DMS 273 treated with DMSO at 0.1 percent for 48 hours (cell line): ENCODE data around the gene SENP8.
"Not testable (repeated sequence)": the region's sequence is repeated elsewhere in the genome, so short reads cannot be mapped to it uniquely, and the experiment has no call there.

ENCODE experiments used
- DNase-seq: peaks from one replicate; lab custom pipeline; 2025; lab: John Stamatoyannopoulos, UW

The SENP8 gene

DNA sequence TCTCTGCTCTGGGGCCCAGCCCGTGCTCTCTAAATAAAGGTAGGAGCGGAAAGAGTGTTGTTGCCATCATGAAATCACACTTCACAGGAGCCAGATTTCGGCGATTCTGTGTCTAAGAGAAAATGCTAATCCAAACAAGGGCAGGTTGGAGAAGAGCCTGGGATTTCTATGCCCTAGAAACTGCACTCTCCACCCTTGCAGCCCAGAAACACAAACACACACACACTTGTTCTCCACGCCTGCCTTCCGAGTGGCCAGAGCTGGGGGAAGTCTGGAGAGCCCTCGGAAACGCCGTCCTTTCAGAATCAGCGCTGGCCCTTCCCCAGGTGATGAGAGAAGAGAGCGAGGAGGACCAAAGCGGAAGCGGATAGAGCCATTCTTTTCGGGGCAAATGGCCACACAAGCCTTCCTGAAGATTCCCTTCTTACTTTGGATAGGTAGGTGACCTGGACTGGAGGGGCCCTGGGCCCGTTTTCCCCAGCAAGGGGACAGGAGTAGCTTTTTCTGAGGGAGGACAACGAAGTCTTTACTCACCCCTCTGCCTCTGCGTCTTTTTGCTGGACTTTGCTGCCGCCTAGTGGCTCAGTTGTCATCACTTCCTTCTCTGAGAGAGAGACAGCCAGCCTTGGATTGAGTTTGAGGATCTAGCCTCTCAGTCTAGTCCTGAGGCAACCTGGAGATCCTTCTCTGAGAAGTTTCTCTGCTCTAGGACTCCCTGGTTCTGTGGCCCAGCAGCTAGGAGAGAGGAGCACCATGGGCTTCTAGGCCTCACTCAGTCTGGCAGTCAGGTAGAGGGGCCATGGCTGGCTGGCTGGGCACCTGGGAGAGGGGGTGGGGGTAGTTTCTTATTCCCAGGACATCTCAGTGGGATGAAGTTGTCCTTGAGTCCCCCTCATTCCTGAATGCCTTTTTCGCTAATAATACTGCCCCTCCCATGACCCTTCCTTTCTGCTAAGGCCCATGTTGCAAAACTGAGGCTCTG lies 37.7 kb downstream of the SENP8 start:
- peak; percentile 11 for DNase-seq

DNA sequence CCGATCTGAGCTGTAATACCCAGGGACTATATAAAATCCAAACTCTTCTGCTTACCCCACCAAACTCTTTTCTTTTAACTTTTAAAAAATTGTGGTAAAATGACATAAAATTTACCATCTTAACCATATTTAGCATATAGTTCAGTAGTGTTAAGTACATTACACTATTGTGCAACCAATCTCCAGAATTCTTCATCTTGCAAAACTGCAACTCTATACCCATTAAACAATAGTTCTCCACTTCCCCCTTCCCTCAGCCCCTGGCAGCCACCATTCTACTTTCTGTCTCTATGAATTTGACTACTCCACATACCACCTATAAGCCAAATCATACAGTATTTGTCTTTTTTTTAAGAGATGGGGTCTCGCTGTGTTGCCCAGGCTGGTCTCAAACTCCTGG lies 38.7 kb downstream of the SENP8 start:
- no peak for DNase-seq

DNA sequence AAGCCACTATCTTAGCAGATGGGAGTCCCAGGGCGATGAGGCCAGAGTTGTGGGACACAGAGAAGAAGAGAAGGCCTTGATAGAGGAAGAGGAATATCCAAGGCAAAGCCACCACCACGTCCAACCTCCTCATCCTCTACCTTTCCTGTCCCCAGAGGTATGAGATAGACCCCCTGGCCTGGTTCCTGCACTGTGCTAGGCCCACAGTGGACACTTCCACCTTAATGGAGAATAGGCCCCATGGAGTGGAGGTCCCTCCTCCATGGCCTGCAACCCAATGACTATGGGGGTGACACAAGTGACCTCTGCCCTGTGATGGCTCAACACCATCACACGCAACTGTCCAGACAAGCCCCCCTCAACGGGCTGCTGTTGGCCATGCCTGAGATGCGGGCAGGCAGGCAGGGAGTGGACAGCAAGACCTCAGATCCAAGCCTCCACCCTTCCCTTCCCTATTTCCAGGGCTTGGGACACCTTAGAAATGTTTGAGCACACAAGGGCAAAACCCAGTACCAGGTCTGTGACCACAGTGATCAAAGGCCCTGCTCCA lies 42.6 kb downstream of the SENP8 start:
- no peak for DNase-seq

DNA sequence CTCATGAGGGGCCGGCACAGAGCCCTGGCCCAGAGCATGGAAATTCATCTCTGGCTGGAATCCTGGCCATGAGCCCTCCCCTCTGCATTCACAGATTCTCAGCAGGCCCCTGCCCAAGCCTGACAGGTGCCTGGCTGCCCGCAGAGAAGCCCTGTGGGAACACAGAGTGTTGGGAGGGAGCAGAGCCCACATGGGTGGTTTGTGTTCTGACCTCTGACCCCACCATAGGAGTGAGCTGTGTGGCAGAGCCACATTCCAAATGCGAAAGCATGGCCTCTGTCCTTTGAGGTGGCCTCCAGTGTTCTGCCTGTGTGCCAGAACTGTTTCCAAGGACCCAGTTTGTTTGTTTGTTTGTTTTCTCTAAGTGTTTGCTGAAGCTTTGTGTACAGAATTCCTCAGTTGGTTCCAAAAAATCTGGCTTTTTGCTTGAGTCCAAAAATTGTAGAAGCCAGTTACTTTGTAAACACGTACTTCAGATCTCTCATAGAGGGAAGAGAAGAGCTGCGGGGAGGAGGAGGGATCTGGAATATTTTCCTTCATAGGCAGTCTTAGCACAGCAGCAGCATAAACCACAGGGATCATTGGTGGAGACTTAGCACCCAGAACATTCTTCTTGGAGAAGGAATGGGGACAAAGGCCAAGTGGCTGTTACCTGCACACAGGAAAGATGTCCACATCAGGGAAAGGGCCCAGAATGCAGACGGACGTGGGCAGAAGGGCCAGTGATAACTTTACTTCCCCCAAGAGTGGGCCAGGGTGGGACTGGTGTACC lies 43.3 kb downstream of the SENP8 start:
- DNase-seq: no peak

DNA sequence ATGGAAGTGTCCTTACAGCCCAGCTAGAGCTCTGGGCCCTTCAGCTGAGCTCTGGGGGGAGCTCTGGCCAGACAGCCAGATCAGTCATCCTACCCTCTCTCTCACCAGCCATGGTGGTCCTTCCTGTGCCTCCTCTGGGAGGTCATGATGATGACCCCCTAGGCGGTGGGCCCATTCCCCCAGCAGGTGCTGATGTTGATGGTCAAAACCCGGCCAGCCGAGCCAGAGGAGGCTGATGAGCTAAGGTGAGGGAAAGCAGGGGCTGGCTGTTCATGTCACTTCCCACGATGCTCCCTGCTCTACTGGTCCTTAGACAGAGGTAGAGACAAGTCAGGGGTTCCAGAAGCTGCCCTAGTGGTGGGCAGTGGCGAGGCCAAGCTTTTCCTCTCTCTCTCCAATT lies 44.4 kb downstream of the SENP8 start:
- DNase-seq: no peak

DNA sequence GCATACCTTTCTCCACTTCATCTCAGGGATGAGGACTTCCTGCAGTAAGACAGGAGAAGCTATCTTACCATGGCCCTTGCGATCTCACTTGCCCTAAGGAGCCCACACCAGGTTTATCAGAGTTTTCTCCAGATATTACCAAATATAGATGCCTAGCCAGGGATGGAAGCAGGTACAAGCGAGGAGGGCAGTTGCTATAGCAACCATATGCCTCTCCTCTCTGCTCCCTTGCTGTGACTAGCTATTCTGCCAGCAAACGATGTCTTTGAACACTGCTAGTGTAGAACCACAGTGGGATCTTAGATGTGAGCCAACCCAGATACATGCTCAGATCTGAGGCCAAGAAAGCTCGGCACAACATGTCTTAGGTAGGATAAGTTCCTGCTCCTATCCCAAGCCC lies 45.5 kb downstream of the SENP8 start:
- no peak for DNase-seq

DNA sequence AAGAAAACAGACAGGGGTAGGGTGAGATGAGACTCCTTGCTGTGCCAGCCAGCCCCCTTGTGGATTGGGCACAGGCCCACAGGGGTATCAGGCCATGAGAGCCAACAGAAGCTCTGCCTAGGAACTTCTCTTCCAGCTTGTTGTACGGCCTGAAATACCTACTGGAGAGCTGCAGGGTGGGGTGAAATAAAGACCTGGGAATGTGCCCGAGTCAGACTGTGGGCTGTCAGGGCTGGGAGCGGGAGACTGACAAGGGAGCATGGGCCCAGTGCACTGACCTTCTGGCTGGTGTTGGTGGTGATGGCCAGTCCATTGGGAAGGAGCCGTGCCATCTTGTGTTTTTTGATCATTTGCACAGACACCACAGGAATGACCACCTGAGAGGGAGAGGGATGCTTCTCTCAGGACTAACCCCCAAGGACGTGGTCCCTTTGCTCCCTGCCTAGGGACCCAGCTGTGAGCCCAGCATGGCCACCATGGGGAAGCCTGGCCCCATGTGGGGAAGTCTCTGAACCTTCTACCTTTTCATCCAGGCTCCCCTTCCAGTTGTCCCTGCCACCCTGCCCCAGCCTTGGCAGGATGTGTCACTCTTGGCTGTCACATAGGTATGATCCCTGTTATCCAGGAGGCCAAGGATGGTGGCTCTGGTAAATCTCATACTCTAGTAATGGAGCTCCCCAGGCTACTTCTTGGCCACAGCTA lies 48.7 kb downstream of the SENP8 start:
- DNase-seq: no peak

DNA sequence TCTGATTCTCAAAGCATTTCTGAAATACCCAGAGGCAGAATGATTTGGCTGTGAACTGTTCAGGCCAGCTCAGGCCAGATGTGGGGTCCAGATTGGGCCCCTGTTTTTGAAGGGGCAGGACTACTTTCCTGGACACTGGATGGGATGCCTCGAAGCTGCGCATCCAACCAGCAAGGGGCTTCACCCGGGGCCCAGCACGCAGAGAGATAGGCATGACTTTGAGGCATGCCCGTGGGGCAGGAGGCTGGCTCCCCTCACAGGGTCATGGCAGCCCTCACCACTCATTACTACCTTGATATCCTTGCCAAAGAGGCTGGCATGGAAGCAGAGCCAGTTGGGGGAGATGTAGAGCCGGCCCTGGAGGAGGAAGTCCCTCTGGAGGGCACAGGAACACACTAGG lies 49.2 kb downstream of the SENP8 start:
- no peak for DNase-seq

DNA sequence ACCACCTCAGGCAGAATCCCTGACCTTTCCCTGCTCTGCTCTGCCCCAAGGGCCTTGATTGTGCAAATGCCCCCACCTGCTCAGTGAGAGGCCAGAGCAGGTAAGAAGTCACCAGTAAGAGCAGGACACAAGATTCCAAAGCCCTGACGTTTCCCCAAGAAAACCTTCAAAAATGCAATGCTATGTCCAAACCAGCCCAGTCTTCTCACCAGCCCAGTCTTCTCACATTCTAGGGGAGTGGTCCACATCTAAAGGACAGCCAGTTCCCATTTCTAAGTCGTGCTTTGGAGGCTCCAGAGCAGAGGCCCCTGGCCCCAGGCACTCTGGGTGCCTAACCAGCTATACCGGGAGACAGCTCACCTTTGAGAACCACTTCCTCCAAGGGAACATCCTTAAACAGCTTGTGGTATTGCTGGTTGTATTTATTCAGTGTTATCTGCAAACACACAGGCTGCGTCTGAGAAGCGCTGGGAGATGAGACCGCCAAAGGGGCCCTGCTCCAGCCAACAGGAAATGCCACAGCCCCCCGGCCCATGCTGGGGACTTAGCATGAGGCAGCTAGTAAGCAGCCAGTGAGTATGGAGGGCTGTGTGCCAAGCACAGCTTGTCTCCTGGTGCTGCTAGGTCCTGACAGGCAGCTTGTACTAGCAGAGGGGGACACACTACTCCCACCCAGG lies 50.1 kb downstream of the SENP8 start:
- DNase-seq: no peak

DNA sequence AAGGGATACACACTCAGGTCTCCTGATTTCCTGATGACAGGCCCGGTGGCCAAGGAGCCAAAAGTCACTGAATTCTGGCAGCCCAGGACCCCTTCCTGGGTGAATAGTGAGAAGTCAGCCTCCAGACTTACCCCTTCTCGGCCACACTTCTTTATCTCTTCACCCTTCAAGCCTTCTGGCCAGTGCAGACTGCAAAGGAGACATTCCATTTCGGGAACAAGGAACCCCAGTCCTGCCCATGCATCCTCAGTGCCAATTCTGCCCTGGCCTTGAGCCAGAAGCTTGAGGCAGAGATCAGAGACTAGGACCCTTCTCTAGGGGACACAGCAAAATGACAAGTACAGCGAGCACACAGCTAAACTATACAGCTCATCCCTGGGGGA lies 50.6 kb downstream of the SENP8 start:
- no peak for DNase-seq

DNA sequence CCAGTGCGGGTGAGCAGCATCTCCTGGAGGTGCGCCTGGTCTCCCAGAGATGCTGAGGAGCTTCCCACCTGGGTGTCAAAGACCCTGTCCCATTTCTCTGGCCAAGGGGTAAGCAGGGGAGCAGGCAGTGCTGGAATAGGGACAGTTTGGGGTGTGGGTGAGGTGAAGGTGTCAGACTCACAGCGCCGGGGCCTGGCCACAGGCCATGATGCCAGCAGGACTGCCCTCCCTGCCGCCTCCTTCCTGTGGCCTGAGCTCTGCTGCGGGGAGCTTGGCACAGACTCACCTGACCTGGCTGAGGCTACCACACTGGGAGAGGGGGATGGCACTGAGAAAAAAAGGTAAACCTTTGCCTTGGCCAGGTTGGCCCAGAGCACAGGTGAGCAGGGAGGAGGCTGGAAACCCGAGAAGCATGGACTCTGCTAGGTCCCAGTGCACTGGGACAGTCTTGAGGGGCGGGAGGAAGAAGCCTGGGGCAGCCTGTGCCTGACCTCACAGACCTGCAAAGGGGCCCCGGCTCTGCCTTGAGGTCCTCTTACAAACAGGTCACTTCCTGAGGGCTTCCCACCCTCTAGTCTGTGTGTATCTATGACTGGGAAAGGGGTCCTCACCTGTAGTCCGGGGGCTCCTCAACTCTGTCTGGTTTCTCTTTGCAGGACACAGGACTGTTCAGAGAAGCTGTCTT lies 51.2 kb downstream of the SENP8 start:
- no peak for DNase-seq

DNA sequence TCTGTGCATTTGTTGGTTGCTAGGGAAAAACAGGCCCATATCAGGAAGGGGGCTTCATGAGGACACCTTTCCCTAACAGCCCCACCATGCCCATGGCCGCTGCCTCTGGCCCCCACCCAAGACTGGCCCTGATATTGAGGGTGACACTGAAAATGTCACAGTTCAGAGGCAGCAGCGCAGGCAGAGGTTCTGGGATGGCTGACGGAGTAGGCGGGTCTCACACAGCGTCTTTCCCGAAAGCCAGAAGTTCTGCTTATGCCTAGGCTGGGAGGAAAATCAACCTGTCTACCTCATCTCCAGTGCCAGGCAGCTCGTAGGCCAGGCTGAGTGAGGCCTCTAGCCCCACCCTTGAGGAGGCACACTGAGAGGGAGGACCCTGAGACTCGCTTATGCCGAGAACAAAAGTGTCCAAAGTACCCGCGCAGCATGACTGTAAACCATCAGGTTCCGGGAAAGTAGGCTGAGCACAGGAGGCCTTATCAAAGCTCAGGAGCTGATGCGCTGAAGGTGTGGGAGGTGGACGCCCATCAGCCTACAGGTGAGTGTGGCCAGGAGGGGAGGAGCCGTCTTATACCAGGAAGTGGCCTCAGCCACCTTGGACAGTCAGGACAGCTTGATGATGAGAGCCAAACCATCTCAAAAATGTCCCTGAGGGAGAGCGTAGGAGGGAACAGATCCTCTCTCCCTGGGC lies 51.9 kb downstream of the SENP8 start:
- DNase-seq: no peak

DNA sequence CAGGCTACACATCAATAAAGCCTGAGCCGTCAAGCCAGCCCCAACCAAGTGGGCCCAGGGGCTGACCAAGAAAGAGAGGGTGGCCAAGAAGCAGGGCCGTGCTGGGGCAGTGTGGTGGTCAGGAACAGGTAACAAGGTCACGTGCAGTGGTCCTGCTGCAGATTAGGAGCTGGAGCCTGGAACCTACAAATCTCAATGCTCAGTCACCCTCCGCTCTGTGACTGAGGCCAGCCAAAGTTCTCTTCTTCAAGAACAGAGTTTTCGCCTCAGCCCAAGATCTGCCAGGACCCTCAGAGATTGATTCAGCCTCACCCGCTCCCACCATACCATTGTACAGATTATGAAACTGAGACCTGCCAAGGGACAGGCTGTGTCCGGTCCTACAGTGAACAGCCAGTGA lies 52.5 kb downstream of the SENP8 start:
- no peak for DNase-seq

DNA sequence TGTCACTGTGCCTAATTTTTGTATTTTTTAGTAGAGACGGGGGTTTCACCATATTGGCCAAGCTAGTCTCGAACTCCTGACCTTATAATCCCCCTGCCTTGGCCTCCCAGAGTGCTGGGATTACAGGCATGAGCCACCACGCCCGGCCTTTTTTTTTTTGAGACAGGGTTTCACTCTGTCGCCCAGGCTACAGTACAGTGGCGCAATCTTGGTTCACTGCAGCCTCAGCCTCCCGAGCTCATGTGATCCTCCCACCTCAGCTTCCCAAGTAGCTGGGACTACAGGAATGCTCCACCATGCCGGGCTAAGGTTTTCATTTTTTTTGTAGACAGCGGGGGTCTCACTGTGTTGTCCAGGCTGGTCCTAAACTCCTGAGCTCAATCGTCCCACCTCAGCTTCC lies 53.8 kb downstream of the SENP8 start:
- DNase-seq: not testable (repeated sequence)

DNA sequence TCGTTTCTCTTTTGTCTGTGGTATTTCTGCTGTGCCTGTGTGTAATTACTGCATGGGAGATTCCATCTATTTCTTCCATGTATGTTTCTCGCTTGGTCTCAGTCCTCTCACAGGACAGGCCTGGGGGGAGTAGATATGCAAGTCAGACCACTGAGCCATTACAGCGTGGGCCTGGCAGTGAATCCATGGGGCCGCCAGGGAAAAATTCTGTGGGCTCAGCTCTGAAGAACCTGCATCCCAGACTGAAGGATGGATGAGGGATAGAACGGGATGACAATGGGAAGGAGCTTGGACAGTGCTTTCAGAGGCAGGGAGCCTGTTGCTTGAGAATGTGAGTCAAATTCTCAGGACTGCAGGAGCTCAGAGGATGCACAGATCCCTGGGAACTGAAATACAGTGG lies 54.6 kb downstream of the SENP8 start:
- DNase-seq: no peak

DNA sequence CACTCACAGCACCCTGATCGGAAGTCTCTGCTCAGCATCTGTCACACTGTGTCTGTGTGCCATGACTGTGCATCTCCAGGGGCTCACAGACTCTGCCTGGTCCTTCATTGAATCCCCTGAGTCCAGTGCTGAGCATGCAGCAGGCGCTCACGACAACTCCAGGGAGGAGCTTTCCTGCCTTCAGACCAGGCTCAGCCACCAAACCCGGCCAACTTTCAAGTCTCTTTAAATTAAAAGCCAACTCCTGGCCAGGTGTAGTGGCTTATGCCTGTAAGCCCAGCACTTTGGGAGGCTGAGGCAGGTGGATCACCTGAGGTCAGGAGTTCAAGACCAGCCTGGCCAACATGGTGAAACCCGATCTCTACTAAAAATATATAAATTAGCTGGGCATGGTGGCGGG lies 55.2 kb downstream of the SENP8 start:
- DNase-seq: no peak

DNA sequence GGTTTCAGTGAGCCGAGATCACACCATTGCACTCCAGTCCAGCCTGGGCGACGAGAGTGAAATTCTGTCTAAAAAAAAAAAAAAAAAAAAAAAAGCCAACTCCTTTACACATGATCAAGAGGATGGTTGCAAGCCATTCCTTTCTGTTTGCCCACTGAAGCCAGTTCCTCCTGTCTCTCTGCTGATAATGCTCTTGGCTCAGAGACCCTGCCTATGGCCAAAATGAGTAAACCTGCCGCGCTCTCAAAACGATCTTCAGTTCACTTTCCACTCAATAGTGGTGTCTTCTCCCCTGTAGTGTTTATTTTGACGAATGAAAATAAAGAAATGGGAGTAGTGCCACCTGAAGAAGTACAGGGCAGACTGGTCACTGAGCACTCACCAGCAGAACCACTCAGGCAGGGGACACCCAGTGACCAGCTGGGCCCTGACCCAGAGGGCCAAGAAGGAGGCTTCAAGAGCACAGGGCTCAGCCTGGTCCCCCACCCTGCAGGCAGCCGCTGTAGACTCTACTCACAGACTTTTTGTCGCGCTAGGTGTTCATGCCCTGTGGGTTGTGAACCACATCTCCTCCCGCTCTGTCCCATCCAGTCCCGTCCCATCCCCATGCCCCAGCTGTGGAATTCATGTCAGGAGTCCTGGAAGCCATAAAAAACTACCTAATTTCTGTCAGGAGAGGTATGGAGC lies 55.8 kb downstream of the SENP8 start:
- no peak for DNase-seq

DNA sequence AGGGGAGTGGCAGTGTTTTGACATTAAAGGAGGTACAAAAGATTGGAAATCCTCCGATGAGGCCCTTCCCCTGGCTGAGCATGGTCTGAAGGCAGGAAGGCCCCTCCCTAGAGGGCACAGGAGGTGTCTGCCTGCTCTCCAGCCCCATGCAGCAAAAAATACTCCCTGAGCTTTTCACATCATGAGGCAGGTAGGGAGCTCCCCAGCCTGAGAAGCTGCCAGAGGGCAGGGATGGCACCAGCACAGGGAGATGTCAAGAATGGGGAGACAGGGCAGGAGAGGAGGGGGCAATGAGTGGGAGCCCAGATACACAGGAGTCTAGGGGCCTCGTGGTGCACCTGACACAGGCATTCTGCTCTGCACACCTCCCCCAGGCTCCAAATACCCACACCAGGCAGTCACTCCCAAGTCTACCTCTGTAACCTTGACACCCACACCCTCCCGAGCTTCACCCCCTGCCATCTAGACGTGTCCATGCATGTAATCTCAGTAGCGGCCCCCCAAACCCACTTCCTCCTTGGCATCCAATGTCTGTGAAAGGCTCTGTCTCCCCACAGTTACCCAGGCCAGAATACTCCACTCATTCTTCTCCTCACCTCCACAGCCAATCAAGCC lies 56.5 kb downstream of the SENP8 start:
- DNase-seq: no peak
